H1 (cell line): Measurements from ENCODE around the gene CAMTA1. TPM values are rescaled to one million over a fixed set of nuclear protein-coding genes. Genes with fewer than 3 reads are reported as not detected.

Source experiments
- ASH2L ChIP-seq: fragments of 200-600, 300-600 bp; sonication (generic); IDR thresholded peaks from one replicate; pipeline ENCODE4 v1.7.1; 2017; ENCODE audit warnings: low read length
- BACH1 ChIP-seq: IDR thresholded peaks from 2 replicates; pipeline ENCODE4 v1.6.1; 2012; ENCODE audit warnings: low read length, improper control_type of control experiment
- CHD1 ChIP-seq: IDR thresholded peaks from 2 replicates; pipeline ENCODE4 v1.6.1; 2012; ENCODE audit warnings: low read depth, low read length, improper control_type of control experiment
- CHD7 ChIP-seq: fragments of 300-600 bp; sonication (generic); IDR thresholded peaks from 2 replicates; pipeline ENCODE4 v1.7.1; 2012; ENCODE audit warnings: low read length, moderate library complexity, mild to moderate bottlenecking, inconsistent platforms; ENCODE audit not compliant: insufficient replicate concordance
- E2F6 ChIP-seq: IDR thresholded peaks from 2 replicates; pipeline ENCODE4 v1.6.1; 2012; ENCODE audit warnings: inconsistent platforms
- EZH2 ChIP-seq: fragments of 200-600 bp; sonication (generic); IDR thresholded peaks from 2 replicates; pipeline ENCODE4 v1.7.1; 2012; ENCODE audit warnings: low read depth, mild to moderate bottlenecking, moderate library complexity, low read length, inconsistent platforms; ENCODE audit not compliant: severe bottlenecking
- NANOG ChIP-seq: IDR thresholded peaks from 2 replicates; pipeline ENCODE4 v1.6.1; 2011; ENCODE audit warnings: low read length, low read depth, mild to moderate bottlenecking, inconsistent platforms; ENCODE audit not compliant: insufficient read depth, poor library complexity, severe bottlenecking
- PHF8 ChIP-seq: fragments of 200-600 bp; sonication (generic); conservative IDR thresholded peaks from 2 replicates; pipeline ENCODE4 v1.7.1; 2012; ENCODE audit warnings: low read depth, mild to moderate bottlenecking, inconsistent platforms, low read length, moderate library complexity
- SP4 ChIP-seq: IDR thresholded peaks from 2 replicates; pipeline ENCODE4 v1.6.1; 2012; ENCODE audit warnings: low read length, inconsistent platforms
- polyA plus RNA-seq, 7 experiments: library from polyadenylated mRNA; depleted of rRNA in 3 of 7; stranded (reverse) in 5 of 7; unstranded in 2 of 7; fragments of >200 nt in 5 of 7; fragments of 200-250 nt in 2 of 7; gene quantifications; 1 replicate in 5 of 7; 2 replicates in 1 of 7; 4 replicates in 1 of 7; pipeline versions ENCODE4 v1.2.1 to v1.2.3, GENCODE V29; 2011 to 2013; ENCODE audit warnings: missing spikeins in 2 of 7, mixed read lengths in 2 of 7
- total RNA-seq: library from RNA; stranded (reverse); fragmentation: NEBNext Ultra II Directional; extraction: Animal tissue kit (Norgen Biotek cat#: 25700); gene quantifications from 2 replicates; pipeline ENCODE4 v1.2.1, GENCODE V29; 2021

CAMTA1 gene
- total and polyA plus RNA-seq, 2 of the 8 experiments (the other 6 are each of a cell fraction or from before 2014, with no cell fraction given) = 65.0 to 119 TPM

- TF ChIP-seq CHD7 = no peak
- no peak for TF ChIP-seq BACH1
- TF ChIP-seq SP4 = no peak
- no peak for TF ChIP-seq EZH2
- no peak for TF ChIP-seq CHD1
- no peak for TF ChIP-seq E2F6
- TF ChIP-seq ASH2L = no peak
- TF ChIP-seq NANOG = no peak
- no peak for TF ChIP-seq PHF8
Observed at GRCh38 chr1:7579016-7579415, 793.8 kb downstream of the CAMTA1 start (continued).
